ENCODE results near the gene MIEN1.
"Not testable (repeated sequence)": the region's sequence is repeated elsewhere in the genome, so short reads cannot be mapped to it uniquely, and the experiment has no call there.

The MIEN1 gene

GRCh38 chr17:39755554-39756379, 25.4 kb upstream of the MIEN1 start:
- no peak for DNase-seq

- no peak for DNase-seq
Observed at GRCh38 chr17:39754958-39755553, 24.7 kb upstream of the MIEN1 start.

GRCh38 chr17:39754161-39754957, 24.0 kb upstream of the MIEN1 start:
- peak; percentile 90 for DNase-seq

DNA sequence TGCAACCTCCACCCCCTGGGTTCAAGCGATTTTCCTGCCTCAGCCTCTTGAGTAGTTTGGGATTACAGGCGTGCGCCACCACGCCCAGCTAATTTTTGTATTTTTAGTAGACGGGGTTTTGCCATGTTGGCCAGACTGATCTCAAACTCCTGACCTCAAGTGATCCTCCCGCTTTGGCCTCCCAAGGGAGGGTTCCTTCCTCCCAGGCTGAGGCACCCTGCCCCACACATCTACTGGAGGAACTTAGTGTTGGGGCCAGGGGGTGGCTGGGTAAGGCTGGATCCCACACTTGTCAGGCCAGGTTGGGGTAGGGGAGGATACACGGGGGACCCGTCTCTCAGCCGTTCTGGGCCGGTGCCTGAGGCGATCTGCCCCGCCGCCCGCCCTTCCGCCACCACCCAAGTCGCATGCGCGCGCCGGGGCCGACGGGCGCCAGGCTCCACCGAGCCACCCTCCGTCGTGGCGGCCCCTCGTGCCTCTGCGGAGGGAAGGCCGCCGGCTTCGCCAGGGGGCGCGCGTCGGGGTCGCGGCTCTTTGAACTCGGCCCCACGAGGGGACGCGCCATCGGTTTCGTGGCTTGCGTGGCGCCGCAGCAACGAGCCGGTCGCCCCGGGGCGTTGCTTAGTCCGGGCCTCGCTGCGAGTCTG, 23.3 kb upstream of the MIEN1 start:
- DNase-seq: no peak

DNA sequence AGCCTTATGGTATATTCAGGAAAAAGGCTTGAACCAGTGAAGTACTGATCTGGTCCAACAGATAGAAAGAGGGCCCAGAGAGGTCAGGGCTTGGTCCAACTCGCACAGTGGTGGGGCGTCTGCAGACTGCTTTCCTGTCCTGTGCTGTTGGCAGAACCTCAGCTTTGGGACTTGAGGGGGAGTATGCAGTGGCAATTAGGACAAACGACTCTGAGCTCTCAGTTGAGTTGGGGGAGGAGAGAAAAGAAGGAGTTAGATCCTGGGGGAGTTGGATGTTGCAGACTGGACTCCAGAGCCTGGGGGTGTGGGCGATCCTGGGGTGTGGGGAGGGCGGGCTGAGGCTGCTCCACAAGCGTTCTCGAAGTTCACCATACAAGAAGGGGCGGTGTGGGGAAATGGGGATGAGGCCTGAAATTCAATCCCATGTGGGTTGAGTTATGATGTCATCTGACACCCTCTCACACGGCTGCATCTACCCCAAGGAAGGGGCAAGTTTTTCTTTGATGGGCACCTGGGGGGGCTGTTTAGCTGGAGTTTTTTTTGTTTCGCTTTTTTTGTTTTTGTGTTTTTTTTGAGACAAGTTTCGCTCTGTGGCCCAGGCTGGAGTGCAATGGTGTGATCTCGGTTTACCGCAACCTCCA, 22.0 kb upstream of the MIEN1 start:
- no peak for DNase-seq

GRCh38 chr17:39751637-39752036, 21.3 kb upstream of the MIEN1 start:
- DNase-seq: no peak

DNA sequence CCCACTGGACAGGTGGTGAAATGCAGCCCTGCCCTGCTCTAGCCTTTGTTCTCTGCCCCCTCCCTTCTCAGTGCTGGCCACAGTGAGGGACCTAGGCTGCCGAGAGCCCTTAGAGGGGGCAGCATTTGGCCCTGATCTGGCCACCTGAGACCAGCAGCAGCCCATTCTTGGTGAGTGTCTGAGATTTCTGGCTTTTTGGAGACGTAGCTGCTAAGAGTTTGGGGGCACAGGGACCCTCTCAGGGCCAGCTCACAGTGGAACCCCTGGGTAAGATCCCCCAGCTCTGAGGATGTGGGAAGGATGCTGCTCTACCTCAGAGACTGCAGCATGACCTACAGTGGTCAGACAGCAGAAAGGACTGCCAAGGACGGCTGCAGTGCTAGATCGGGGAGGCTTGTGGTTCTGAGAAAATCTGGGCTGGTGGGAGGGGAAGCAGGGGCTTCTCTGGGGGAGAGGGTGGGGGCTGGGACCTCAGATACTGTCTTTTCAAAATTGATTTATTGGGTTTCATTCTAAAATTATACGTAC, 20.7 kb upstream of the MIEN1 start:
- DNase-seq: no peak

- no peak for DNase-seq
Observed at GRCh38 chr17:39750131-39751015, 20.0 kb upstream of the MIEN1 start.

- not testable (repeated sequence) for DNase-seq
Observed at GRCh38 chr17:39748444-39749034, 18.2 kb upstream of the MIEN1 start.

DNA sequence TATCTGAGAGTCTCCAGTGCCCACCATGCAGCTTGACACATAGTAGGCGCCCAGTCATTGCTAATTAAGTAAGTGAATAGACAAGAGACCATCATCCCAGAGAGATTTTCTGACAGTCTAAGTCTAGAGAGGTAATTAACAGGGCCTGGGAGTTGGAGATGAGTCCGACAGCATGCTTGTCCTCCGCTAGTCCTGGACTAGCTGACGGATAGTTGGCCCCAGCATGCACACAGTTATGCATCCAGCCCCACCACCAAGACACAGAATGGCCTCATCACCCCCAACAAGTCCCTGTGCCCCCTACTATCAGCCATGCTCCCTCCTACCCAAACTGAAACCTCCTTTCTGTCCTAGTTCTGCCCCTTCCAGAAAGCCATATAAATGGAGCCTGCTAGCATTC, 17.4 kb upstream of the MIEN1 start:
- no peak for DNase-seq

DNA sequence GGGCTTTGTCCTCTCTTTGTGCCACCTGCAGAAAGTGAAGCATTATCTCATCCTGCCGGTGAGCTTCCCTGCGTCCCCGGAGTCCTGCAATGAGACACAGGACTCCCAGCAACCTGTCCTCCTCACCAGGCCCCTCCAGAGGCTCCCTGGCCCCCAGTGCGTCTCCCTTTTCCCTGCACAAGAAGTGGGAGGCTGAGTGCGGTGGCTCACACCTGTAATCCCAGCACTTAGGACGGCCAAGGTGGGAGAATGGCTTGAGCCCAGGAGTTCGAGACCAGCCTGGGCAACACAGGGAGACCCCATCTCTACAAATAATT, 15.8 kb upstream of the MIEN1 start:
- DNase-seq: no peak

DNA sequence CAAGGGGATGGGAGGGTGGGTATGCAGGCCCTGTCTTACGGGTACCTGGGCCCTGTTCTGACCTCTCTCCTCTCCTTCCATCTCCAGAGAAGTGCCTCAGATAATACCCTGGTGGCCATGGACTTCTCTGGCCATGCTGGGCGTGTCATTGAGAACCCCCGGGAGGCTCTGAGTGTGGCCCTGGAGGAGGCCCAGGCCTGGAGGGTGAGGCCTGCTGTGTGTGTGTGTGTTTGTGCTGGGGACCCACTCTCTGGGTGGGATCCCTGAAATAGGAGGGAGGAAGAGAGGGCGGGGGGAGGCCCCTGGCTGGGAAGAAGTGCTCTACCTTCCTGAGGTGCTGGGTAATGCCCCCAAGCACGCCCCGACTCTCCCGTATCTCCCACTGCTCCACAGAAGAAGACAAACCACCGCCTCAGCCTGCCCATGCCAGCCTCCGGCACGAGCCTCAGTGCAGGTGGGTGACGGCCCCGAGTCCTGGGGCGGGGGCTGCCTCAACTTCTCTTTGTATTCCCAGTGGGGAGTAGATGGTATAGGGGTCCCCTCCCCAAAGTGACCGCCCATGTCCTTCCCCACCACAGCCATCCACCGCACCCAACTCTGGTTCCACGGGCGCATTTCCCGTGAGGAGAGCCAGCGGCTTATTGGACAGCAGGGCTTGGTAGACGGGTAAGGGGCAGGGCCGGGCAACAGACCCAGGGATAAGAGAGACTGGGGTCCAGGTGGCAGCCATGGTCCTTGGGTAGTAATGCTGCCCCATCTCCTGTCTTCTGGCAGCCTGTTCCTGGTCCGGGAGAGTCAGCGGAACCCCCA, 15.2 kb upstream of the MIEN1 start:
- DNase-seq: no peak

DNA sequence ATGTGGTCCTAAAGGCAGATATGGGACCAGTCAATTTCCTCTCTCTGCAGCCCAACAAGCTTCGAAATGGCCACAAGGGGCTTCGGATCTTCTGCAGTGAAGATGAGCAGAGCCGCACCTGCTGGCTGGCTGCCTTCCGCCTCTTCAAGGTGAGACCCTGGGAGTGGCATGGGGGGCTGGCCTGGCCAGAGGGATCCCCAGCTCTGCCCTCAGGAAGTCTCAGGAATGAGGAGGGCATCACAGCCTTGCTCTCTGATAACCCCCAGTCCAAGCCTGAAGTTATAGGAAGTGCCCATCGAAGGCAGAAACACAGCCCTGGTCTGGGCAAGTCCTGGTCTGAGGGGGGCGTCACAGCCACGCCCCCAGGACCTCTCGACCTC, 14.5 kb upstream of the MIEN1 start:
- DNase-seq: no peak

GRCh38 chr17:39744075-39744835, 13.9 kb upstream of the MIEN1 start:
- no peak for DNase-seq

- no peak for DNase-seq
Observed at GRCh38 chr17:39742856-39743436, 12.6 kb upstream of the MIEN1 start.

DNA sequence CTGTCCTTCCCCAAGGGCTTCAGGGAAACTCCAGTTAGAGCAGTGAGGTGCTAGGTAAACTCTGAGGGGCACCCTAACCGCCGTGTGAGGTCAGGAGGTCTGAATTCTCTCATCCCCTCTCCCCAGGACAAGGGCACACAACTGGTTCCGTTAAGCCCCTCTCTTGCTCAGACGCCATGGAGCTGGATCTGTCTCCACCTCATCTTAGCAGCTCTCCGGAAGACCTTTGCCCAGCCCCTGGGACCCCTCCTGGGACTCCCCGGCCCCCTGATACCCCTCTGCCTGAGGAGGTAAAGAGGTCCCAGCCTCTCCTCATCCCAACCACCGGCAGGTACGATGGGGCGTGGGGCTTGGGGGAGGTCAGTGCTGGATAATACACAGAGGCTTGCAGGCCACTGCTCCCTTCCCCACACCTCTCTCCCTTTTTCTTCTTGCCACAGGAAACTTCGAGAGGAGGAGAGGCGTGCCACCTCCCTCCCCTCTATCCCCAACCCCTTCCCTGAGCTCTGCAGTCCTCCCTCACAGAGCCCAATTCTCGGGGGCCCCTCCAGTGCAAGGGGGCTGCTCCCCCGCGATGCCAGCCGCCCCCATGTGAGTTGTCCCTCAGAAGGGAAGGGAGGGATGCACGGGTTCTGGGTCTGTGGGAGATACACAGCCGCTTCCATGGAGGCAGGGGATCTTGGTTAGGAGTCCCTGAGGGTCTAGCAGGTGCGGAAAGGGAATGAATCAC, 12.0 kb upstream of the MIEN1 start:
- no peak for DNase-seq

- DNase-seq: peak; percentile 90
Observed at GRCh38 chr17:39740357-39741111, 10.2 kb upstream of the MIEN1 start.

DNA sequence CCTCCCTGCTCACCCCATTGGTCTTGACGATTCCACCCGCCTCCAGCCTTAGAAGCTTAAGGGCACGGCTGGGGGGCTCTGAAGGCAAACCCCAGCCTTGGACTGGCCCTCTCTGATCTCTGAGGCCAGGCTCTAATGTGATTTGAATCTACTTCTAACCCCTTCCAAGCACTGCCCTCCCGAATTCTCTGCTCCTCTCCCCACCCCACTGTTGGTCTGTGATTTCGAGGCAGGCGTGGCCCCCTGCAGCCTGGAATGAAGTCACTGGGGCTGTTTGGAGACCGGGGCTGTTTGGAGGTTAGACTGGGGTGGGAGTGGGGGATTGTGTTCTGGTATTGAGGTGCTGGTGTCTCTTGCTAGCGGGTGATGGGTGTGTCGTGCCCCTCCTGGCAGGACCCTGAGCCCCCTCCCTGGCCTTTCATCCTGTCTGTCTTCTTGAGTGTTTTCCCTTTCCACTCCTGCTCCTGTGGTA, 9.6 kb upstream of the MIEN1 start:
- peak; percentile 62 for DNase-seq
